Stimulated activated CD8-positive, alpha-beta memory T cell treated with anti-CD3 and anti-CD28 coated beads, Interleukin-12 subunit alpha, Interleukin-12 subunit beta, amount 100 ng/mL, for 1 hour (primary cell): ENCODE results near the gene SYTL2.
A peak's percentile ranks its signal among the peaks of the same experiment; 100 is the strongest.
"Not testable (repeated sequence)": the region's sequence is repeated elsewhere in the genome, so short reads cannot be mapped to it uniquely, and the experiment has no call there.

Experiments used
- DNase-seq: peaks from one replicate; pipeline ENCODE4 v3.0.0-alpha.2; 2020; ENCODE audit warnings: low read depth

SYTL2 gene

GRCh38 chr11:85810871-85811611, at the start of gene SYTL2:
Gene SYTL2, minus strand, starts transcription at chr11:85811141. Its CDS starts 53,416 bp downstream, at chr11:85757725.
- peak; percentile 62 for DNase-seq

GRCh38 chr11:85859541-85859940, 48.6 kb upstream of the SYTL2 start:
- not testable (repeated sequence) for DNase-seq

GRCh38 chr11:85857098-85857497, 46.2 kb upstream of the SYTL2 start:
- DNase-seq: no peak

GRCh38 chr11:85855341-85855656, 44.4 kb upstream of the SYTL2 start, which contains the start of gene CCDC83:
Gene CCDC83, plus strand, starts transcription at chr11:85855383. Its CDS starts 9,741 bp downstream, at chr11:85865124.
- DNase-seq: no peak

- peak; percentile 78 for DNase-seq
Observed at GRCh38 chr11:85854557-85855340, 43.8 kb upstream of the SYTL2 start.

GRCh38 chr11:85854212-85854556, 43.2 kb upstream of the SYTL2 start:
- no peak for DNase-seq

- not testable (repeated sequence) for DNase-seq
Observed at GRCh38 chr11:85853541-85853940, 42.6 kb upstream of the SYTL2 start.

GRCh38 chr11:85852754-85853153, 41.8 kb upstream of the SYTL2 start:
- DNase-seq: not testable (repeated sequence)

- no peak for DNase-seq
Observed at GRCh38 chr11:85848556-85848955, 37.6 kb upstream of the SYTL2 start.

GRCh38 chr11:85848006-85848405, 37.1 kb upstream of the SYTL2 start:
- no peak for DNase-seq

GRCh38 chr11:85847436-85847835, 36.5 kb upstream of the SYTL2 start:
- no peak for DNase-seq

- DNase-seq: no peak
Observed at GRCh38 chr11:85845124-85845631, 34.2 kb upstream of the SYTL2 start.

GRCh38 chr11:85844439-85845123, 33.6 kb upstream of the SYTL2 start:
- no peak for DNase-seq

- no peak for DNase-seq
Observed at GRCh38 chr11:85843929-85844328, 33.0 kb upstream of the SYTL2 start.

- not testable (repeated sequence) for DNase-seq
Observed at GRCh38 chr11:85840932-85841331, 30.0 kb upstream of the SYTL2 start.

GRCh38 chr11:85835729-85836128, 24.8 kb upstream of the SYTL2 start:
- no peak for DNase-seq

GRCh38 chr11:85835263-85835662, 24.3 kb upstream of the SYTL2 start:
- DNase-seq: no peak

- no peak for DNase-seq
Observed at GRCh38 chr11:85831050-85831449, 20.1 kb upstream of the SYTL2 start.

GRCh38 chr11:85829172-85829571, 18.2 kb upstream of the SYTL2 start:
- no peak for DNase-seq

- no peak for DNase-seq
Observed at GRCh38 chr11:85828640-85828978, 17.7 kb upstream of the SYTL2 start.

- DNase-seq: no peak
Observed at GRCh38 chr11:85827748-85828639, 17.1 kb upstream of the SYTL2 start.
